GM21390 (cell line): Measurements from ENCODE around the gene SAA4.
"Not testable (repeated sequence)": the region's sequence is repeated elsewhere in the genome, so short reads cannot be mapped to it uniquely, and the experiment has no call there.

Experiments
- ATAC-seq: cut with Tn5 transposase; IDR thresholded peaks from one replicate; pipeline ENCODE4 v1.9.1; 2021; ENCODE audit not compliant: unreplicated experiment

SAA4 gene

GRCh38 chr11:18191376-18191775, 45.2 kb downstream of the SAA4 start:
- no peak for ATAC-seq

DNA sequence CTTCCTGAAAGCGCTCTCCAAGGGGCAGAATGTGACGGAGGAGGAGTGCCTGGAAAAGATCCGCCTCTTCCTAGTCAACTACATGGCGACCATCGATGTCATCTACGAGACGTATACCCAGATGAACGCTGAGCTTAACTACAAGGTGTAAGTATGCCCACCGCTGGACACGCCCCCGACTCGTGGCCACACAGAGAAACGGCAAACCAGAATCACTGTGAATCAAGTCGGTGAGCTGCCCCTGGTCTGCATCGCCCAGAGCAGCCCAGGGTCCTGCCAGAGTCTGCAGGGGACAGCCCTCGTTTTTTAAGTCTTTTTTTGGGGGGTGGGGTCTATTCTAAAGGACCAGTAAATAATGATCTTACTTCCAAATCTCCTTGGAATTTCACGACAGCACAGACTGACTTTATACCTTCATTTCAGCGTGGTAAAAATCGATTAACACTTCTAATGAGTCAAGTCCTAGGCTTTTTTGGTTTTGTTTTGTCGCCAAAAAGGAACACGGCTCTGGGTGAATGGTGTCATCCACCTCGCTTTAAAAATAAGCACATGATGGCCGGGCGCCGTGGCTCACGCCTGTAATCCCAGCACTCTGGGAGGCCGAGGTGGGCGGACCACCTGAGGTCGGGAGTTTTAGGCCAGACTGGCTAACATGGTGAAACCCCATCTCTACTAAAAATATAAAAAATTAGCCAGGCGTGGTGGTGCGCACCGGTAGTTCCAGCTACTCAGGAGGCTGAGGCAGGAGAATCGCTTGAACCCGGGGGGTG, 46.9 kb downstream of the SAA4 start:
- ATAC-seq = not testable (repeated sequence)

GRCh38 chr11:18188796-18189195, 47.8 kb downstream of the SAA4 start:
- no peak for ATAC-seq
